Uterus (tissue), 4 donors: ENCODE results near the gene TIGD3. TPM values are rescaled to one million over a fixed set of nuclear protein-coding genes. Genes with fewer than 3 reads are reported as not detected.
A peak's percentile ranks its signal among the peaks of the same experiment; 100 is the strongest.

Source experiments
- DNase-seq, 2 donors: peaks; one replicate each; pipeline ENCODE4 v3.0.0-alpha.2; 2019 to 2020
- H3K27ac ChIP-seq, 2 donors: fragments of 200-600 bp; sonication (generic); 1 replicate in 1 of 2; 2 replicates in 1 of 2; pipeline ENCODE4 v1.5.1; 2016 to 2018
- H3K27me3 ChIP-seq, 2 donors: fragments of 200-600 bp; sonication (generic); one replicate each; pipeline ENCODE4 v1.5.1; 2018 to 2019; ENCODE audit warnings: control low read depth in 1 of 2
- H3K36me3 ChIP-seq, 2 donors: fragments of 200-600 bp; sonication (generic); one replicate each; pipeline ENCODE4 v1.5.1; 2019; ENCODE audit warnings: control low read depth in 1 of 2
- H3K4me1 ChIP-seq, 2 donors: fragments of 200-600 bp; sonication (generic); one replicate each; pipeline ENCODE4 v1.5.1; 2018 to 2019; ENCODE audit warnings: control low read depth in 1 of 2
- H3K4me3 ChIP-seq, 2 donors: fragments of 200-600 bp; sonication (generic); 1 replicate in 1 of 2; 2 replicates in 1 of 2; pipeline ENCODE4 v1.5.1; 2018 to 2019; ENCODE audit warnings: mild to moderate bottlenecking in 1 of 2
- H3K9me3 ChIP-seq, 2 donors: fragments of 200-600 bp; sonication (generic); one replicate each; pipeline ENCODE4 v1.5.1; 2019; ENCODE audit warnings: control low read depth in 1 of 2
- POLR2A ChIP-seq, 2 donors: fragments of 450-650 bp; IDR thresholded peaks; one replicate each; pipeline ENCODE4 v1.6.1; 2016; ENCODE audit warnings: antibody characterized with exemption in 2 of 2, mild to moderate bottlenecking in 1 of 2, moderate library complexity in 1 of 2
- intact Hi-C: fragments of 100-400 bp; cut with DNase I; formaldehyde crosslinking; loops from one replicate; pipeline ENCODE4 v1.15.1; 2023; ENCODE audit warnings: low total_unique reads
- total RNA-seq, 4 donors: library from RNA; depleted of rRNA in 3 of 4; stranded (reverse); fragments of >200 nt in 3 of 4; gene quantifications; one replicate each; pipeline versions ENCODE4 v1.1.0 to v1.2.4, GENCODE V29; 2014 to 2023
- TF ChIP-seq, protein P1 (sequence below), 4 experiments: fragments of 200-600 bp in 2 of 4; fragments of 450-650 bp in 2 of 4; sonication (generic) in 2 of 4; IDR thresholded peaks; one replicate each; pipeline ENCODE4 v1.5.1; 2016 to 2019; ENCODE audit warnings: antibody characterized with exemption in 4 of 4, mild to moderate bottlenecking in 2 of 4, moderate library complexity in 1 of 4
- donor health status: DM: yes; HTN: yes; CAD: no.

Gene TIGD3
- total RNA-seq, 4 donors from 2014 or later: under 0.01 to 0.35 TPM; not detected in 2

DNA sequence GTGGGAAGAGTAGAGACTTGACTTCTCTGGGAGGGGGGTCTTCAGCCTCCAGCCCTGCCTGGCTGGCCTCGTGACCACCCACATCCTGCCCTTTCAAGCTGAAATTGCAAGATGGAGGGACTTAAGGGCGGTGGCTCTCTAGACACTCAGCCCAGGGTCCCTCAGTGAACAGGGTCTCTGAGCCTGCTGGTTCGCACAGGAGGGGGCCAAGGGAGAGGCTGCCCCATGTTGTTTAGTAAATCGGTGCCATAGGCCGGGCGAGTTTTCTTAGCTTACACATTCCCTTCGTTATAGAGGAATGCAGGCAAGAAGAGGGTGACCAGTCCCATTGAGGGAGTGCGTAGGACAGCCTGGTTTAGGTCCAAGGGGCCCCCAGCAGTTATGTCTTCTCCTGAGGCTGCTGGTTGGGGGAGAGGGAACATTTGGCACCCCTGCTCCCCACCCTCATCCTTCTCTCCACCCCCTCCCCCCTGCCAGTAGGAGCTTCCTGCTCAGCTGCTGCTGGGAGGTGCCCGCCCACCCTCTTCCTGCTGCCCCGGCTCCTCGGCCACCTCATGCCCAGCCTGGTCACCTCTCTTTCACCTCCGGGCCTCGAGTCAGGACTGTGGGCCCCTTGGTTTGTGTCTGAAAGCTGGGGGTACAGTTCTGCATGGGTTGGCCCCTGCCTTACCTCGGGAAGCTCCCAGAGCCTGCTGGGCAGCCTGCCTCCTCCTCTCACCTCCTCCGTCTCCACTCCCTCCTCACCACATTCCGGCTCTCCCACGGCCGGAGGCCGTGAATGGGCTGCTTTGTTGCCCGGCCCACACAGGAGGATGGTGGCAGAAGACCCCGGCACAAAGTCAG is 35.8 kb downstream of the TIGD3 start:
- intact Hi-C loops: no loop called here
- peaks cover 0 to 21% of the 10 kb centered on the region in 2 donors for H3K4me1 ChIP-seq
- peak overlapping the region in 1 of 2 donors; percentile 7 for H3K4me3 ChIP-seq
- TF ChIP-seq, protein P1, sequence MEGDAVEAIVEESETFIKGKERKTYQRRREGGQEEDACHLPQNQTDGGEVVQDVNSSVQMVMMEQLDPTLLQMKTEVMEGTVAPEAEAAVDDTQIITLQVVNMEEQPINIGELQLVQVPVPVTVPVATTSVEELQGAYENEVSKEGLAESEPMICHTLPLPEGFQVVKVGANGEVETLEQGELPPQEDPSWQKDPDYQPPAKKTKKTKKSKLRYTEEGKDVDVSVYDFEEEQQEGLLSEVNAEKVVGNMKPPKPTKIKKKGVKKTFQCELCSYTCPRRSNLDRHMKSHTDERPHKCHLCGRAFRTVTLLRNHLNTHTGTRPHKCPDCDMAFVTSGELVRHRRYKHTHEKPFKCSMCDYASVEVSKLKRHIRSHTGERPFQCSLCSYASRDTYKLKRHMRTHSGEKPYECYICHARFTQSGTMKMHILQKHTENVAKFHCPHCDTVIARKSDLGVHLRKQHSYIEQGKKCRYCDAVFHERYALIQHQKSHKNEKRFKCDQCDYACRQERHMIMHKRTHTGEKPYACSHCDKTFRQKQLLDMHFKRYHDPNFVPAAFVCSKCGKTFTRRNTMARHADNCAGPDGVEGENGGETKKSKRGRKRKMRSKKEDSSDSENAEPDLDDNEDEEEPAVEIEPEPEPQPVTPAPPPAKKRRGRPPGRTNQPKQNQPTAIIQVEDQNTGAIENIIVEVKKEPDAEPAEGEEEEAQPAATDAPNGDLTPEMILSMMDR (IDR thresholded peaks at IDR 0.05): no peak
- TF ChIP-seq POLR2A (IDR thresholded peaks at IDR 0.05): no peak
- DNase-seq: no peak
- no peaks in the 10 kb centered on the region for H3K9me3 ChIP-seq
- peak overlapping the region; percentile 69 to 97 for H3K27ac ChIP-seq
- H3K27me3 ChIP-seq: no peaks in the 10 kb centered on the region
- no peaks in the 10 kb centered on the region for H3K36me3 ChIP-seq

- intact Hi-C loops: no loop called here
- no peak for DNase-seq
- no peaks in the 10 kb centered on the region for H3K36me3 ChIP-seq
- H3K27ac ChIP-seq: peak overlapping the region; percentile 69 to 97
- TF ChIP-seq, protein P1 (IDR thresholded peaks at IDR 0.05): no peak
- no peak for TF ChIP-seq POLR2A (IDR thresholded peaks at IDR 0.05)
- no peaks in the 10 kb centered on the region for H3K27me3 ChIP-seq
- H3K4me1 ChIP-seq: peaks cover 0 to 21% of the 10 kb centered on the region in 2 donors
- H3K4me3 ChIP-seq: peak overlapping the region in 1 of 2 donors; percentile 7
- no peaks in the 10 kb centered on the region for H3K9me3 ChIP-seq
These were observed 36.4 kb downstream of the TIGD3 start for GRCh38 chr11:65390996-65391395.

DNA sequence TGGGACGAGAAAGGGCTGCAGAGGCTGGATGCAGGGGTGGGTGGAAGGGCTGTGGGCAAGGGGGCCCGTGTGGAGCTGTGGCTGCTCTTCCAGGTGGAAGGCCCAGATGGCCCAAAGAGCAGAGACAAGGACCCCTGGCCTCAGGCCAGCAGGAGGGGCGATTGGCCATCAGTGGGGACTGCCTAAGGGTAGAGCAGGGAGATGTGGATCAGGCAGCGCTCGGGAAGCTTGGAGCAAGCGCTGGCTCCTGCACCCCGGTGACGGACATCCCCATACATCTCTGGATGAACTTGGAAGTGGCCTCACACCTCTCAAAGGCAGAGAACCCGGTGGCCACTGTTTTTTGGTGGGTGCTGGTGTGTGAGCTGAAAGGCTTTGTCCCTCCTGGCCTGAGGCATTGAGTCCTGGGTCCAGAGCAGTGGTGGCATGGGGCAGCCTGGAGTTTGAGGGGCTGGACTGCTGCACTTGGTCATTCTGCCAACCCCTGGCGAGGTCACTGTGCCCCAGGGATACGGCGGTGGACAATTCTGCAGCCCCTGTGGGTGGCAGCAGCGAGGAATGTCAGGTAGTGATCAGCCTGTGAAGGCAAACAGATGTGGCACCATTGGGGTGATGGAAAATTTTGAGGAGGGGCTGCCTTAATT is 37.8 kb downstream of the TIGD3 start:
- TF ChIP-seq, protein P1 (IDR thresholded peaks at IDR 0.05): no peak
- intact Hi-C loops: no loop called here
- peak overlapping the region in 1 of 2 donors; percentile 97 for H3K27ac ChIP-seq
- peaks cover 0 to 21% of the 10 kb centered on the region in 2 donors for H3K4me1 ChIP-seq
- H3K9me3 ChIP-seq: no peaks in the 10 kb centered on the region
- H3K27me3 ChIP-seq: no peaks in the 10 kb centered on the region
- H3K36me3 ChIP-seq: no peaks in the 10 kb centered on the region
- no peak overlapping the region for H3K4me3 ChIP-seq
- DNase-seq: no peak

DNA sequence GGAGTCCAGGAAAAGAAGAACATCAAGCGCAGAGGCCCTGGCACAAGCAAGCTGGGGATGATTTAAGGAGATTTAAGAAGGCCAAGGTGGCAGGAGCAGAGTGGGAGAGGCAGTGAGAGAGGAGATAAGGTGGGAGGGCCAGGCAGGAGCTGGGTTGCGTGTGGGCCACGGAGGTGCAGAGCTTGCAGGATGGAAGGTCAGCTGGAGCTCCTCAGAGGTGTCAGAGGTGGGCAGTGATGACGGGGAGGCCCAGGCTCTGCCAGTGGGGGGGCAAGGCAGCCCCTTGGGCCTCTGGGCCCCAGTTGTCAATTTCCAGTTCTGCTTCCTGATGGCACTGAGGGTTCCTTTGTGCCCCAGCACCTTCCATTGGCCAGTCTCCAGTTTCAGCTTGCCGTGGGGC is 38.3 kb downstream of the TIGD3 start:
- Histone ChIP-seq H3K27me3 (no peaks in the 10 kb centered on the region), H3K27ac (no peak overlapping the region), H3K9me3 (no peaks in the 10 kb centered on the region), H3K36me3 (no peaks in the 10 kb centered on the region), H3K4me3 (no peak overlapping the region), H3K4me1 (peaks cover 0 to 16% of the 10 kb centered on the region in 2 donors)
- DNase-seq: no peak
- intact Hi-C loops: no loop called here
- TF ChIP-seq, protein P1 (IDR thresholded peaks at IDR 0.05): no peak
- TF ChIP-seq POLR2A (IDR thresholded peaks at IDR 0.05): no peak

- intact Hi-C loops: no loop called here
- peaks cover 0 to 15% of the 10 kb centered on the region in 2 donors for H3K4me1 ChIP-seq
- TF ChIP-seq, protein P1 (IDR thresholded peaks at IDR 0.05): no peak
- TF ChIP-seq POLR2A (IDR thresholded peaks at IDR 0.05): no peak
- DNase-seq: no peak
- H3K36me3 ChIP-seq: no peaks in the 10 kb centered on the region
- H3K4me3 ChIP-seq: no peak overlapping the region
- H3K27me3 ChIP-seq: no peaks in the 10 kb centered on the region
- H3K9me3 ChIP-seq: no peaks in the 10 kb centered on the region
- H3K27ac ChIP-seq: no peak overlapping the region
These were observed 39.0 kb downstream of the TIGD3 start for GRCh38 chr11:65393513-65394079.
